Stimulated activated CD8-positive, alpha-beta memory T cell treated with anti-CD3 and anti-CD28 coated beads, Interleukin-15, amount 100 ng/mL, for 1 hour (primary cell): Measurements from ENCODE around the gene GPR157.

ENCODE experiments used
- DNase-seq: peaks from one replicate; pipeline ENCODE4 v3.0.0-alpha.2; 2020; ENCODE audit warnings: low read depth

The GPR157 gene

DNA sequence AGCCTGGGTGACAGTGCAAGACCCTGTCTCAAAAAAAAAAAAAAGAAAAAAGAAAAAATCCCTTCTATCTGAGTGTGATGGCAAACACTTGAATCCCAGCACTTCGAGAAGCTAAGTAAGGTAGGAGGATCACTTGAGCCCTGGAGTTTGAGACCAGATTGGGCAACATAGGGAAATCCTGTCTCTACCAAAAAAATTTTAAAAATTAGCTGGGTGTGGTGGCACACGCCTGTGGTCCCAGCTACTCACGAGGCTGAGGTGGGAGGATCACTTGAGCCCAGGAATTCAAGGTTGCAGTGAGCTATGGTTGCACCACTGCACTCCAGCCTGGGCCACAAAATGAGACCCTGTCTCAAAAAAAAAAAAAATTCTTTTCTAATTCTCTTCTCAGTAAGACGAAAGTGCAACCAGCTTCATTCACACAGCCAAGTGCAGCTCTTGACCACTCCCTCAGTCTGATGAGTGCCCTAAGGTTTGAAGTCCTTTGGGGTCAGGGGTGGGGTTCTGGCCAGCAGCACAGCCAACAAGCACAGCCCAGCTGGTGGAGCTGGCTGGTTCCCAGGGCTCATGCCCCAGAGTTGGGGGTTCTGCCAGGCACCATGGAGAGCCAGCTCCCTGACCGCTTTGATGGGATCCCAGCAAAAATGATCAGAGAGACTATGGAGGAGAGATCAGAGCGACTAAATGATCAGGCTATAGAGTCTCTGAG lies 67.5 kb downstream of the GPR157 start:
- DNase-seq = no peak

DNA sequence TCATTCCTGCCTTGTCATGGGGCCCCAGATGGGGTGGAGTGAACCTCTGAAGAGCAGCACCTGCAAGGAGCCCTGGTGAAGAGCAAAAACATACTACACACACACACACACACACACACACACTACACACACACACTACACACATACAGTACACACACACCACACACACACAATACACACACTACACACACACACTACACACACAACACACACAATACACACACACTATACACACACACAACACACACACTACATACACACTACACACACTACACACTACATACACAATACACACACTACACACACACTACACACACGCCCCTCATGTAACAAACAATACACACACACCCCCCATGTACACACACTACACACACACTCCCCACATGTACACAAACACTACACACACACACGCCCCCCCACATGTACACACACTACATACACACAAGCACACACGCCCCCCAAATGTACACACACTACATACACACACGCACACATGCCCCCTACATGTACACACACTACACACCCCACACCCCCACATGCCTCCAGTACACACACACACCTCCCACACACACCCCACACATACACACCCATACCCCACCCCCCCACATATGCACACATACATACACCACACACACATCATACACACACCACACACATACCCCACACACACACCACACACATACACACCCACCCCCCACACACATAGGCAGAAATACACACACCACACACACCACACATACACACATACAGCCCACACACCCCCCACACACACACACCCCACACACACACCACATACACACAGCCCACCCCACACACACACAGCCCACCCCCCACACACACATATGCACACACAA lies 68.8 kb downstream of the GPR157 start:
- no peak for DNase-seq

DNA sequence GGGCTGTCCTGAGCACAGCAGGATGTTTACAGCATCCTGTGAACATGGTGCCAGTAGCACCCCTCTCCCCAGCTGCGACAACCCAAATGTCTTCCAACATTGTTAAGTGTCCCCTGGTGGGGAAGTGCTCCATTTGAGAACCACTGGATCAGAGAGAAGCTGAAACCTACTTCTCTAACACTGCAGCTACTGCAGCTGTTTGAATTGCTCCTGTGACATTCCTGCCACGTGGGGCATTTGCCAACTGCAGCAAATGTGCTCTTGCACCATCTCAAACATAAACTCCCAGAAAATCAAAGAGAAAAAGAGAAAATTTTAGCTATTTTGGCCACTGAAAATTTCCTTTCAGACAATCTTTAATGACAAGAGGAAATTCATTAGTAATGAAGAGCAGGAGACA lies 70.4 kb downstream of the GPR157 start:
- no peak for DNase-seq

GRCh38 chr1:9057851-9058250 lies 71.1 kb downstream of the GPR157 start:
- no peak for DNase-seq

DNA sequence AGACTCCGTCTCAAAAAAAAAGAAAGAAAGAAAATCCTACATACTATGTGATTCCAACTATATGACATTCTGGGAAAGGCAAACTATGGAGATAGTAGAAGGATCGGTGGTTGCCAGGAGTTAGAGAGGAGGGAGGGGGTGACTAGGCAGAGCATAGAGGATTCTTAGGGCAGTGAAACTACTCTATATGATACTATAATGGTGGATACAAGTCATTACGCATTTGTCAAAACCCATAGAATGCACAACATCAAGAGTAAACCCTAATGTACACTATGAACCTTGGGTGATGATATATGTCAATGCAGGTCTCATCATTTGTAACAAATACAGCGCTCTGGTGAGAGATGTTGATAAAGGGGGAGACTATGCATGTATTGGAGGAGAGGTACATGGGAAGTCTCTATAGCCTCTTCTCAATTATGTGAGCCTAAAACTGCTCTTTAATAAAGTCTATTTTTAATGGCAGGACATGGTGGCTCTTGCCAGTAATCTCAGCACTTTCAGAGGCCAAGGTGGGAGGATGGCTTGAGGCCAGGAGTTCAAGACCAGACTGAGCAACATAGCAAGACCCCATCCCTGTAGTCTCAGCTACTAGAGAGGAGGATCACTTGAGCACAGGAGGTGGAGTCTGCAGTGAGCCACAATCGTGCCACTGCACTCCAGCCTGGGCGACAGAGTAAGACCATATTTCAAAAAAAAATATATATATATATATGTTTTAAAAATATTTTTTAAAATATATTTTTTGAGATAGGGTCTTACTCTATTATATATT lies 76.4 kb downstream of the GPR157 start:
- DNase-seq = no peak

DNA sequence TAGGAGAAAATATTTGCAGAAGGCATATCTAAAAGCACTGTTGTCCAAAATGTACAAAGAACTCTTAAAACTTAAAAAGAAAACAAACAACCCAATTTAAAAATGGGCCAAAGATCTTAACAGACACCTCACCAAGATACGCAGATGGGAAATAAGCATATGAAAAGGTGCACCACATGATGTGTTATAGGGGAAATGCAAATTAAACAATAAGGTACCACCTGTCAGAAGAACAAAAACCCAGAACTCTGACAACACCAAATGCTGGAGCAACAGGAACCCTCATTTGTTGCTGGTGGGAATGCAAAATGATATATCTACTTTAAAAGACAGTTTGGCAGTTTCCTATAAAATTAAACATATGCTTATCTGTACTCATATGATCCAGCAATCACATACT lies 77.5 kb downstream of the GPR157 start:
- no peak for DNase-seq

DNA sequence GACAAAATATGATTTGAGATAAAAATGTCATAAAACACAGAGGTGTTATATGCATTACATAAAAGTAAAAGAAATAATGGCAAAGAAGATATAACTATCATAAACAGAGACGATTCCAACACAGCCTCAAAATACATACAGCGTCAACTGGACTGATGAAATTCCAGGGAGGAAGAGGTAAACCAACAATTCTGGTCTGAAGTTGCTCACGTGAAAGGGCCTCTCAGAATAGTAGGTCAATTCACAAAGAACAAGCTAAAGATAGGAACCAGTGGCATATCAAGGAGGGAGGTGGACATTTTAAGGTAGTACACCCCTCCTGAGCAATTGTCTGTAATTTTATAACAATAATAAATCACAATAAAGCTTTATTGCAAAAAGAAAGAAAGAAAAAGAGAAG lies 78.1 kb downstream of the GPR157 start:
- no peak for DNase-seq
